KMS-11 (cell line): Measurements from ENCODE around the gene CSF1R.

ENCODE experiments used
- H2AFZ ChIP-seq: fragments of 200-600 bp; sonication (generic); 2 replicates; pipeline ENCODE4 v1.6.1; 2016; ENCODE audit warnings: antibody characterized with exemption, mixed run types, low read depth
- H3K27ac ChIP-seq: fragments of 200-600 bp; sonication (generic); 2 replicates; pipeline ENCODE4 v1.6.1; 2016; ENCODE audit warnings: mild to moderate bottlenecking, mixed run types
- H3K27me3 ChIP-seq: fragments of 200-600 bp; sonication (generic); 2 replicates; pipeline ENCODE4 v1.6.1; 2017; ENCODE audit warnings: mild to moderate bottlenecking, low read depth, mixed run types, moderate library complexity; ENCODE audit not compliant: insufficient read depth
- H3K36me3 ChIP-seq: fragments of 200-600 bp; sonication (generic); 2 replicates; pipeline ENCODE4 v1.6.1; 2017; ENCODE audit warnings: mild to moderate bottlenecking, mixed run types; ENCODE audit not compliant: insufficient read depth
- H3K4me1 ChIP-seq: fragments of 200-600 bp; sonication (generic); 2 replicates; pipeline ENCODE4 v1.6.1; 2016; ENCODE audit warnings: mild to moderate bottlenecking, low read depth, mixed run types; ENCODE audit not compliant: poor library complexity, severe bottlenecking
- H3K4me2 ChIP-seq: fragments of 200-600 bp; sonication (generic); 2 replicates; pipeline ENCODE4 v1.7.0; 2016; ENCODE audit warnings: mild to moderate bottlenecking, mixed run types
- H3K4me3 ChIP-seq: fragments of 200-600 bp; sonication (generic); IDR thresholded peaks from 2 replicates; pipeline ENCODE4 v1.6.1; 2017; ENCODE audit warnings: low read depth, low read length, mixed read lengths; ENCODE audit not compliant: insufficient read depth
- H3K79me2 ChIP-seq: fragments of 200-600 bp; sonication (generic); 2 replicates; pipeline ENCODE4 v1.6.1; 2016; ENCODE audit warnings: low read depth, mixed run types; ENCODE audit not compliant: insufficient read depth
- H3K9ac ChIP-seq: fragments of 200-600 bp; sonication (generic); 2 replicates; pipeline ENCODE4 v1.6.1; 2016; ENCODE audit warnings: mild to moderate bottlenecking, mixed run types
- H4K20me1 ChIP-seq: fragments of 200-600 bp; sonication (generic); 2 replicates; pipeline ENCODE4 v1.6.1; 2016; ENCODE audit warnings: mild to moderate bottlenecking, mixed run types; ENCODE audit not compliant: insufficient read depth
- CTCF ChIP-seq: fragments of 200-600 bp; sonication (generic); conservative IDR thresholded peaks from 2 replicates; pipeline ENCODE4 v1.6.1; 2017; ENCODE audit warnings: low read depth, mild to moderate bottlenecking, antibody characterized with exemption, low read length, moderate library complexity, mixed read lengths

The CSF1R gene

GRCh38 chr5:150085950-150086715 lies at the start of gene CSF1R:
TSS of gene CSF1R (minus strand) at chr5:150086554. CDS start at chr5:150086427, 127 bp downstream.
- Histone ChIP-seq H3K79me2 (no peaks in the 10 kb centered on the region), H3K27me3 (no peaks in the 10 kb centered on the region)

GRCh38 chr5:150135557-150136304 lies 49.4 kb upstream of the CSF1R start:
- Histone ChIP-seq H3K27me3 (no peaks in the 10 kb centered on the region), H2AFZ (no peak overlapping the region), H3K4me3 (no peak overlapping the region), H4K20me1 (no peaks in the 10 kb centered on the region), H3K79me2 (no peaks in the 10 kb centered on the region), H3K4me1 (no peaks in the 10 kb centered on the region), H3K36me3 (no peaks in the 10 kb centered on the region), H3K27ac (no peak overlapping the region), H3K9ac (no peak overlapping the region), H3K4me2 (no peak overlapping the region)
- TF ChIP-seq CTCF = no peak

More at GRCh38 chr5:150085950-150086715, at the start of gene CSF1R:
- Histone ChIP-seq H3K9ac (no peak within 1 kb of the TSS), H3K36me3 (no peaks in the 10 kb centered on the region), H3K27ac (no peak within 1 kb of the TSS), H2AFZ (no peak within 1 kb of the TSS), H3K4me2 (no peak within 1 kb of the TSS), H3K4me1 (no peaks in the 10 kb centered on the region), H4K20me1 (no peaks in the 10 kb centered on the region), H3K4me3 (no peak within 1 kb of the TSS)
- no peak for TF ChIP-seq CTCF

GRCh38 chr5:150134198-150134588 lies 47.8 kb upstream of the CSF1R start:
- Histone ChIP-seq H2AFZ (no peak overlapping the region), H4K20me1 (no peaks in the 10 kb centered on the region), H3K9ac (no peak overlapping the region), H3K4me1 (no peaks in the 10 kb centered on the region), H3K36me3 (no peaks in the 10 kb centered on the region), H3K27me3 (no peaks in the 10 kb centered on the region), H3K27ac (no peak overlapping the region), H3K79me2 (no peaks in the 10 kb centered on the region), H3K4me3 (no peak overlapping the region), H3K4me2 (no peak overlapping the region)
- no peak for TF ChIP-seq CTCF

GRCh38 chr5:150133581-150134197 lies 47.3 kb upstream of the CSF1R start:
- H3K4me1 ChIP-seq = no peaks in the 10 kb centered on the region
- no peak overlapping the region for H3K4me3 ChIP-seq

More at GRCh38 chr5:150133581-150134197, 47.3 kb upstream of the CSF1R start:
- Histone ChIP-seq H3K27ac (no peak overlapping the region), H3K4me2 (no peak overlapping the region), H3K79me2 (no peaks in the 10 kb centered on the region), H3K36me3 (no peaks in the 10 kb centered on the region), H4K20me1 (no peaks in the 10 kb centered on the region), H3K9ac (no peak overlapping the region), H2AFZ (no peak overlapping the region), H3K27me3 (no peaks in the 10 kb centered on the region)
- TF ChIP-seq CTCF = no peak
